ENCODE data around the gene VAT1. TPM values are rescaled to one million over a fixed set of nuclear protein-coding genes. Genes with fewer than 3 reads are reported as not detected.

VAT1 gene
- 209 to 246 TPM (median 236 TPM) in 5 replicates for total RNA-seq (2022; extraction: Qiagen RNA extraction)

GRCh38 chr17:43021741-43022512, at the start of gene VAT1:
VAT1 (minus strand) TSS chr17:43022385; CDS start chr17:43022322, 63 bp downstream.

DNA sequence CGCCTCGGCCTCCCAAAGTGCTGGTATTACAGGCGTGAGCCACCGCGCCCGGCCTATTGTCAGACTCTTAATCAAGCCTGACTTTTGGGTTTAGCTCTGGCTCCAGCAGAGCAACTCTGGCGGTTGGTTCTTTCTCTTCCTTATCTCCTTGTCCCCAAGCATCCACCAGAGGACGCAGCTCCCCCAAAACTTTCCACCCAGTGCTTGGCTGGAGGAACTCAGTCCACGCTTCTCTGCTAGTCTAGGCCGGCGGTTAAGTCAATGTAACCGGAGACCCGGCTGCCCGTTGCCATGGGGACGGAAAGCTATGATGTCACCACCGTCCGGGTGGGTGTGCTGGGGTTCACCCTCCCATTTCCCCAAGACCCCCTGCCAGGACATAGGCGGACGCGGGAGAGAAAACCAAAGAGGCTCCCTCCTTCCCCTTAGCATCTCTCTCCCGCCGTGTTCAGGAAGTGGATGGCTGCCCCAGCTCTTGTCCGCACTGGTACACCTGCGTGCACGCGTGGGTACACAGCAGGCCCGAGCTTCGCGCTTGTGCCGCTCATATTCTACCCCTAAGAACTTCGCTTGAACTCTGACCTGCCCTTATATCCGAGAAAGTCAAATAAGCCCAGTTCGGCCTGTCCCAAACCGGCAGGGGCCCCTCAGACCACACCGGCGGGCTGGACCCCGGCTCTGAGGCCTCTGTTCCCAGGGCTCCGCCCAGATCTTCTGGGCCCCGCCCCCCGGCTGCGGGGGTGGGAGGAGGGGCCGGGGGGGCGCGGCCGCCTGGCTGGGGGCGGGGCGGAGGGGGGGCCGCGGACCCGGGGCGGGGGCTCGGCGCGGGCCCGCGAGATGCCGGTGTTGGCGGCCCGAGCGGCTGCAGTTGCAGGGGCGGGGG, 2.5 kb upstream of the VAT1 start, which contains the start of gene RND2:
TSS of gene RND2 (plus strand) at position 825 of the 883 bp plus-strand sequence. CDS start 117 bp downstream, outside the sequence.

DNA sequence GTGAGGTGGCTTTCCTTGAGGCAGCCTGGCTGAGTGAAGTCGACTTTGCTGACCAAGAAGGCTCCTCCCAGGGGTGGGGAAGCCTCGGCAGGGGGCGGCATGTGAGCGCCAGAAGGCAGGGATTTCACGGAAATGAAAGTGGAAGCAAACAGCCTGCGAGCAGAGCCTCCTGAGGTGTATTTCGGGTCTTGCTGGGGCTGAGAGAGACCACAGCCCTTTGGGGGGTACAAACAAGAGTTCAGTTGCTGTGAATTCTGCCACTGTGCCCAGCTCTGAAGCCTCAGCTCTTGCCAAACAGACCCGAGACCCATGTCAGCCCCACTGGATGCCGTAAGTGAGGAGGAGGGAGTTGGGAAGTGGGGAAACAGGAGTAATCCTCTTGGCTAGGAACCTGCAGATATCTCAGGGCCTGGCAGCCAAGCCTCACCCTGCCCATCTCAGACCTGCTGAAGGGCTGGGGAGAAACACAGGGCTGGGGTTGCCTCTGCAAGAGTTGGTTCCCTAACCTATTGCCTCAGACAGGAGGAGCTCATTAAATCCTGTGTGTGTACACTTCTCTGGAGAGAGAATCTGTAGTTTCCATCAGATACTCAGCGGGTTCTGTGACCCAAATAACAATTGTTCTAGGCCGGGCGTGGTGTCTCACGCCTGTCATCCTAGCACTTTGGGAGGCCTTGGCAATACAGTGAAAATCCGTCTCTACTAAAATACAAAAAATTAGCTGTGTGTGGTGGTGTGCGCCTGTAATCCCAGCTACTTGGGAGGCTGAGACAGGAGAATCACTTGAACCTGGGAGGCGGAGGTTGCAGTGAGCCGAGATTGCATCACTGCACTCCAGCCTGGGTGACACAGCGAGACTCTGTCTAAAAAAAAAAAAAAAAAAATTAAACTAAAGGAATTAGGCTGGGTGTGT, 15.3 kb downstream of the VAT1 start, which contains the start of gene IFI35:
TSS of gene IFI35 (plus strand) at position 146 of the 913 bp plus-strand sequence. CDS start at position 310, 164 bp downstream.

DNA sequence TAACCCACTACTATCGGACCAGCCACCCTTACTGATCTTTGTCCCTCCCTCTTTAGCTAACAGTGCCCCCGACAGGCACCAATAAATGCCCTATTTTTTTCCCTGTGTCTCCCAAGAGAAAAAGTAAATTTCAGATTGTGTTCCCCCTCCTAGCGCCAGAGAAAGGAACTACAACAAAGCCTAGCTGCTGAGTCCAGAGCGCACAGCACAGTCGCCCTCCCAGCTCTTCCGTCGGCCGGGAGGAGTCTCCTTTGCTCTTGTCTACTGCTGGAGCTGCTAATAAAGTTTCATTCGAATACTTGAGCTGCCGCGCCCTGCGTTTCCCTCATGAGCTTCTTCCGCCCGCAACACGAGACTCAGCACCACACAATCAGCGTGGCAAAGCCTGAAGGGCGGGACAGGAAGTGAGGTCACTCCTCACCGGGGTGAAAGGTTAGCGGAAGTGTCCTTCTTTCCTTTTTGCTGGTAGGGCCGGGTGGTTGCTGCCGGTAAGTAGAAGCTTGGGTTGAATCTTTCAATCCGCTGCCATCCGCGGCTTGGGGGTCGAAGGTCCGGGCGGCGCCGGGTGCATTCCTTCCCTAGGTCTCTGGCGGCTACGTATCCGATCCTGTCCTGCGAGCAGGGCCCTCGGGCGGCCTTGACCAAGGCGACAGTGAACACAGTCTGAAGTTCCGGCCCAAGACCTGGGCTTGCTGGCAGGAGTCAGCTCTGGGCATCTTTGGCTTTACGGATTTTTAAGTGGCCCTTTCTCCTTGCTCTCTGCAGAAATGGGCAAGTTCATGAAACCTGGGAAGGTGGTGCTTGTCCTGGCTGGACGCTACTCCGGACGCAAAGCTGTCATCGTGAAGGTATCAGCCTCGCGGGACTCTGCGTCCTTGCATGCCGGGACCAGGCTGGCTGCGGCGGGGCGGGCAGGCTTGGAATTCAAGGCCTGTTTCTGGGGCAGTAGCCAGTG, 23.9 kb downstream of the VAT1 start, which contains the start of gene RPL27:
TSS of gene RPL27 (plus strand) at position 436 of the 955 bp plus-strand sequence. CDS start at position 768, 332 bp downstream.

DNA sequence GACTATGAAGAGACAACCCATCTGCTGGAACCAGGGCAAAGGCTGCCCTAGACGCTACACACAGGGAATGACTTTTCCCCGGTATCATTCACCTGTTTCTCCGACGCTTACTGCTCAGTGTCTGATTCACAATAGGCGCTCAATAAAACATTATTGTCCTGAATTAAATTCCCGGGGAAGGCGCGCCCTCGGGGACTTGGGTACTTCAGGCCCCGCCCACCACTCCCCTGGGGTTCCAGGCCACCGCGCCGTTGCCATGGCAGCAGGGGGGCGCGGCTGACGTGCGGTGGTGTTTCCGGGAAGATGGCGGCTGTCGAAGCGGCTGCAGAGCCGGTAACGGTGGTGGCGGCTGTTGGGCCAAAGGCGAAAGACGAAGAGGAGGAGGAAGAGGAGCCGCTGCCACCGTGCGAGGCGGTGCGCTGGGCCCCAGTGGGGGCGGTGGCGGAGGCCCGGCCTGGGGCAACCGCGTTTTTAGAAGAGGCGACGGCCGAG, 41.9 kb downstream of the VAT1 start, which contains the start of gene RUNDC1:
TSS of gene RUNDC1 (plus strand) at position 292 of the 492 bp plus-strand sequence. CDS start at position 304, 12 bp downstream.

DNA sequence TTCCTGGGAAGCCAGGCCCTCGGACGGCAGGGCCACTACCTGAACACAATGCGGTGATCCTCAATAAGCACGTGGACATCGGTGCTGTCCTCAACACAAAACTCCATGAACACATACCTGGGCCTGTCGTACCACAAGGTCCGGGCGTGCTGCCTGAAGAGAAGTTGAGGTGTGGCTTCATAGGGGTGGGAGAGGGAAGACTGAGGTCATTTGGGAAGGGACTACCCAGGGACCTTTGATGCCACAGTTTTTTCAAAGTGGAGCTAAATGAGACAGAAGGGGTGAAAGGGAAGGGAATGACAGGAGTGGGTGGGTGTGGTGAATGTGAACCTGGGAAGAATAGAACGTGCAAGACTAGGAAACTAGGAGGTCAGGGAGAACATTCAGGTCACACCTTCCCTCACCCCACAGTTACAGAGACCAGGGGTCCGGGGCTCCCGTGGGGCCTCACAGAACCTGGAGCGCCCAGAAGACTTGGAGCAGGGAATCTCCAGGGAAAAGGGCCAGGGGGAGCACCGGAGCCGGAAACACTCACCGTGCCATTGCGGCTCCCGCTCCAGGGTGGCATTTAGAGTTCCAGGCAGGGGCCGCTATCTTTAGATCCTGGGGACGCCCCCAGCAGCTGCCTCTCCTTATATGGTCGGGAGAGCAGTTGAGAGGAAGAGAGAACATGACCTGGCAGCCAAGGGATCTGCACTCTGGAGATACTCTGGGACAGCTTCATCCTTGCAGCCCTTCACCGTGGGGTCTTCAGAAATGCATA, 42.5 kb downstream of the VAT1 start, which contains the start of gene PTGES3L:
TSS of gene PTGES3L (minus strand) at position 570 of the 763 bp plus-strand sequence. CDS start at position 543, 27 bp downstream.

Other genes with a start within 250 kb of the VAT1 start
- gene VPS25, start 248.9 kb downstream of the VAT1 start, total RNA-seq (2022; extraction: Qiagen RNA extraction) = 122 to 140 TPM (median 127 TPM) in 5 replicates
- 0.58 to 1.4 TPM (median 1.3 TPM) in 5 replicates for gene WNK4, start 241.8 kb downstream of the VAT1 start, total RNA-seq (2022; extraction: Qiagen RNA extraction)
- 123 to 146 TPM (median 132 TPM) in 5 replicates for gene COA3, start 223.7 kb downstream of the VAT1 start, total RNA-seq (2022; extraction: Qiagen RNA extraction)
- gene CNTD1, start 223.5 kb downstream of the VAT1 start, total RNA-seq (2022; extraction: Qiagen RNA extraction) = 0.05 to 0.17 TPM (median 0.07 TPM) in 4 of 5 replicates, not detected in the other
- 75.6 to 100 TPM (median 79.7 TPM) in 5 replicates for gene BECN1, start 198.1 kb downstream of the VAT1 start, total RNA-seq (2022; extraction: Qiagen RNA extraction)
- gene PSME3, start 189.0 kb downstream of the VAT1 start, total RNA-seq (2022; extraction: Qiagen RNA extraction) = 217 to 301 TPM (median 236 TPM) in 5 replicates
- gene AOC2, start 177.8 kb downstream of the VAT1 start, total RNA-seq (2022; extraction: Qiagen RNA extraction) = 2.0 to 2.4 TPM (median 2.1 TPM) in 5 replicates
- gene AOC3, start 171.2 kb downstream of the VAT1 start, total RNA-seq (2022; extraction: Qiagen RNA extraction) = 1.1 to 2.3 TPM (median 1.2 TPM) in 5 replicates
- not detected in 5 replicates for gene G6PC1, start 121.6 kb downstream of the VAT1 start, total RNA-seq (2022; extraction: Qiagen RNA extraction)
- gene AARSD1, start 57.9 kb downstream of the VAT1 start, total RNA-seq (2022; extraction: Qiagen RNA extraction) = 53.3 to 63.0 TPM (median 57.0 TPM) in 5 replicates
- gene PTGES3L, start 42.3 kb downstream of the VAT1 start, total RNA-seq (2022; extraction: Qiagen RNA extraction) = 0.67 to 1.4 TPM (median 1.2 TPM) in 5 replicates
- 19.7 to 21.0 TPM (median 20.7 TPM) in 5 replicates for gene RUNDC1, start 41.8 kb downstream of the VAT1 start, total RNA-seq (2022; extraction: Qiagen RNA extraction)
- 2,812 to 3,317 TPM (median 2,997 TPM) in 5 replicates for gene RPL27, start 24.0 kb downstream of the VAT1 start, total RNA-seq (2022; extraction: Qiagen RNA extraction)
- 17.4 to 21.8 TPM (median 18.7 TPM) in 5 replicates for gene IFI35, start 15.6 kb downstream of the VAT1 start, total RNA-seq (2022; extraction: Qiagen RNA extraction)
- gene RND2, start 2.8 kb upstream of the VAT1 start, total RNA-seq (2022; extraction: Qiagen RNA extraction) = 0.13 to 0.22 TPM (median 0.15 TPM) in 5 replicates
- 20.3 to 28.5 TPM (median 26.2 TPM) in 5 replicates for gene BRCA1, start 103.0 kb upstream of the VAT1 start, total RNA-seq (2022; extraction: Qiagen RNA extraction)
- 33.5 to 47.4 TPM (median 43.8 TPM) in 5 replicates for gene NBR1, start 148.8 kb upstream of the VAT1 start, total RNA-seq (2022; extraction: Qiagen RNA extraction)
- gene TMEM106A, start 189.5 kb upstream of the VAT1 start, total RNA-seq (2022; extraction: Qiagen RNA extraction) = 0.82 to 1.5 TPM (median 0.96 TPM) in 5 replicates
- gene CCDC200, start 206.2 kb upstream of the VAT1 start, total RNA-seq (2022; extraction: Qiagen RNA extraction) = not detected in 5 replicates
- not detected in 5 replicates for gene RNU2-1, start 211.6 kb upstream of the VAT1 start, total RNA-seq (2022; extraction: Qiagen RNA extraction)